ENCODE data around the gene KRTAP12-3. TPM values are rescaled to one million over a fixed set of nuclear protein-coding genes. Genes with fewer than 3 reads are reported as not detected.

Gene KRTAP12-3
- total RNA-seq, 1 donor from 2014 or later = not detected

DNA sequence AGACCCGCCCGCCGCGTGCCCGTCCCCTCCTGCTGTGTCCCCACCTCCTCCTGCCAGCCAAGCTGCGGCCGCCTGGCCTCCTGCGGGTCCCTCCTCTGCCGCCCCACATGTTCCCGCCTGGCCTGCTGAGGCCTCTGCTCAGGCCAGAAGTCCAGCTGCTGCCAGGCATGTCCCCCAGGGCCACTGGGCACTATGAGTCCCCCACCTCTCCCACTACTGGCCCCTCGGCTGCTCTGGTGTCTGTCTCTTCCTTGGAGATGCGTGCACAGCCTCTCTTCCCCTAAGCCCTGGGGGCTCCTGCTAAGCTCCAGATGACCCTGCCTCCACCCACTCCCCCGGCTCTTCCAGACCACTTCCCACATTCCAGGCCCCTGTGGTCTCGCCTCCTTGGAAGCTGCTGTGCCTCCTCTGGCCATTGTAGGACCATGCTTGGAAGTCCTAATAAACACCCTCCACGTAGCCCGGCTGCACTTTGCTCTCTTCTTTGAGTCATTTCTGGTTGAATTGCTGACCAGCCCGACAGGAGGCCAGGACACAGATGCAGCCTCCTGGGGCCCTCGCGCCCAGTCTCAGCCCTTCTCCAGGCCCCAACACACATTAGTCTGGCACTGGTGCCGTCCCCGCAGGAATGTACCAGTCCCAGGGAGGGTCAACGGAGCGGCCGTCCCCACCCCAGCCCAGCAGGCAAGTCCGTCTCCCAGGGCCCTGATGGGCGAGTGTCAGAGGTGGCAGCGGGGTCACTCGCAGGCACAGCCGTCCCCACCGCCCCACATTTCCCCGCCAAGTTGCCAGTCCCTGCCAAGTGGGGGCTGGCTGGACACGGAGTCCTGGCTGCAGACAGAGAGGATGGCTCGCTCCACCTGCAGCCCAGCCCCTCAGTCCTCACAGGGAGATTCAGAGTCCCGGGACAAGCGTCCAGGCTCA, 40.3 kb downstream of the KRTAP12-3 start:
- intact Hi-C loops (cut with DNase I) = no loop called here
- no peak for DNase-seq (ENCODE audit: low spot score)

DNA sequence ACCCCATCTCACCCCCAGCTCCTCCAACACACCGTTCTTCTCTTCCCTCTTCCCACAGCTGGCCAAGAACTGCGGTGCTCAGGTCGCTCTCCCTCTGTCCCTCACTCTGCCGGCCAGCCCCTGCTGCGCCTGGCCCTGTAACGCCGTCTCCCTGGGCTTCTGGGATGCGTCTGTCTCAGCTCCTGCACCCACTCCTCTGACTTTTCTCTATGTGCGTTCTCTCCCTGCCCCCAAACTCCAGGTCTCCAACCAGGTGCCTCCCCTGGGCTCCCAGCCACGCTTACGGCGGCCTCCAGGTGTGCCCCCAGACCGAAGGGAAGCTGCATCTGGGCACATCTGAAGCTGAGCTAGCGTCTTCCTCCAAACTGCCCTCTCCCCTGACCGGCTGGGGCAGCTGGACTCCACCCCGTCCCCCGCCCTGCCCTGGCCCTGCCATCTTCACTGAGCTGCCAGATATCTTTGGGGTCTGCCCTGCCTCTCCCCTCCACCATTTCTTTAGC, 41.8 kb downstream of the KRTAP12-3 start:
- DNase-seq (ENCODE audit: low spot score) = no peak
- intact Hi-C loops (cut with DNase I) = no loop called here

DNA sequence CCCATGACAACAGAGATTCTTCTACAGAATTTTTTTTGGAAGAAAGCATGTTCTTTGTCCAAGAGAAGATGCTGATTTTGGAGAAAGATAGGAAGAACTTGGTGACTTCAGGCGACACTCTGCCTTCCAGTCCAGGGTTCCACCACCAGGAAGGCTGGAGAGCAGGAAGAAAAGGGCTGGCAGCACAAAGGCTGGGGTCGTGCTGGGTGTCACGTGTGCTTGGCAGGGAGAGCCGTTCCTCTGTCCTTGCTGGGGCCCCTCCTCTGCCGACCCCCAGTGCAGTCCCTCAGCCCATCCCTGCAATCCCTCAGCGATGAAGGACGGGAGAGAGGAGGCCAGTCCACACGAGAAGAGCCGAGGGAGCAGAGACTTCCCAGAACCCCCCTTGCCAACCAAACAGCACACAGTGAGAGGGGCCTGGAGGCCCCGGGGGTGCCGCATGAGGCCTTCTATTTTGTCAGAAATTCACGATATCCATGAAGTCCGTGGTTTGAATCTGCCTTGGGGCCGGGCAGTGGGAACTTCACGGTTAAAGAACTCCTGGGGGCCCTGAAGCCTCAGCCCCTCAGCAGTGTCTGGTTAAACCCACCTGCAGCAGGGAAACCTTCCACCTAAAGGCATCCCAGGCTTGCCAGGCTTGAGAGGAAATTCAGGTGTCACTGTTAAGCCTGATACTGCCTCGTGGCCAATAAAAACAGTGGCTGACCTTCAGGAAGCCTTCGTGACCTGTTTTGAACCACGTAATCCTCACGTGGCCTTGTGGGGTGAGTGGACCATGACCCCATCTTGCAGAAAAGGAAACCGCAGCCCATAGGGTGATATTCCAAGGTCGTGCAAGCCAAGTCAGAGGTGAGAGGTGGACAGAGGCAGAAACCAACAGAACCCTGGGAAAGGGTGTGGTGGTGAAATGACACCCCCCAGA, 42.6 kb downstream of the KRTAP12-3 start:
- intact Hi-C loops (cut with DNase I) = no loop called here
- DNase-seq (ENCODE audit: low spot score) = no peak

- no peak for DNase-seq (ENCODE audit: low spot score)
- intact Hi-C loops (cut with DNase I) = no loop called here
These were observed 43.3 kb downstream of the KRTAP12-3 start for GRCh38 chr21:44701023-44701400.

- intact Hi-C loops (cut with DNase I) = no loop called here
- DNase-seq (ENCODE audit: low spot score) = no peak
These were observed 43.8 kb downstream of the KRTAP12-3 start for GRCh38 chr21:44701541-44701940.

DNA sequence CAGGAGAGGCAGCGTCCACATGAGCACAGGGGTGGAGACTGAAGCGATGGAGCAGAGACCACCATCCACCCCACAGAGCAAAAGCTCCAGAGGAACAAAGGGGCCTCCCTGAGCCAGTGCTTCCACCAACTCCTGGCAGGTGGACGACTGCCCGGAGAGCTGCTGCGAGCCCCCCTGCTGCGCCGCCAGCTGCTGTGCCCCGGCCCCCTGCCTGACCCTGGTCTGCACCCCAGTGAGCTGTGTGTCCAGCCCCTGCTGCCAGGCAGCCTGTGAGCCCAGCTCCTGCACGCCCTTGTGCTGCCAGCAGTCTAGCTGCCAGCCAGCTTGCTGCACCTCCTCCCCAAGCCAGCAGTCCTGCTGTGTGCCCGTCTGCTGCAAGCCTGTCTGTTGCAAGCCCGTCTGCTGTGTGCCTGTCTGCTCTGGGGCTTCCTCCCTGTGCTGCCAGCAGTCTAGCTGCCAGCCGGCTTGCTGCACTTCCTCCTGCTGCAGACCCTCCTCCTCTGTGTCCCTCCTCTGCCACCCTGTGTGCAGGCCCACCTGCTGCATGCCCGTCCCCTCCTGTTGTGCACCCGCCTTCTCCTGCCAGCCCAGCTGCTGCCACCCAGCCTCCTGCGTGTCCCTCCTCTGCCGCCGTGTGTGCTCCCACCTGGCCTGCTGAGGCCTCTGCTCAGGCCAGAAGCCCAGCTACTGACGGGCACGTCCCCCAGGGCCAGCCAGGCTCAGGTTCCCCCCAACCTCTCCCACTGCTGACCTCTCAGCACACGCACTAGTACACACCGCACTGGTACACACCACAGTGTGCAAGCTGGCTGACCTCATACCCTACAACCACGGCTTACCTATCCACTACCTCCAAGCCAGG, 44.6 kb downstream of the KRTAP12-3 start:
- no peak for DNase-seq (ENCODE audit: low spot score)
- intact Hi-C loops (cut with DNase I) = no loop called here

- DNase-seq (ENCODE audit: low spot score) = peak; percentile 65
- intact Hi-C loops (cut with DNase I) = no loop called here
These were observed 45.4 kb downstream of the KRTAP12-3 start for GRCh38 chr21:44702973-44703730.

DNA sequence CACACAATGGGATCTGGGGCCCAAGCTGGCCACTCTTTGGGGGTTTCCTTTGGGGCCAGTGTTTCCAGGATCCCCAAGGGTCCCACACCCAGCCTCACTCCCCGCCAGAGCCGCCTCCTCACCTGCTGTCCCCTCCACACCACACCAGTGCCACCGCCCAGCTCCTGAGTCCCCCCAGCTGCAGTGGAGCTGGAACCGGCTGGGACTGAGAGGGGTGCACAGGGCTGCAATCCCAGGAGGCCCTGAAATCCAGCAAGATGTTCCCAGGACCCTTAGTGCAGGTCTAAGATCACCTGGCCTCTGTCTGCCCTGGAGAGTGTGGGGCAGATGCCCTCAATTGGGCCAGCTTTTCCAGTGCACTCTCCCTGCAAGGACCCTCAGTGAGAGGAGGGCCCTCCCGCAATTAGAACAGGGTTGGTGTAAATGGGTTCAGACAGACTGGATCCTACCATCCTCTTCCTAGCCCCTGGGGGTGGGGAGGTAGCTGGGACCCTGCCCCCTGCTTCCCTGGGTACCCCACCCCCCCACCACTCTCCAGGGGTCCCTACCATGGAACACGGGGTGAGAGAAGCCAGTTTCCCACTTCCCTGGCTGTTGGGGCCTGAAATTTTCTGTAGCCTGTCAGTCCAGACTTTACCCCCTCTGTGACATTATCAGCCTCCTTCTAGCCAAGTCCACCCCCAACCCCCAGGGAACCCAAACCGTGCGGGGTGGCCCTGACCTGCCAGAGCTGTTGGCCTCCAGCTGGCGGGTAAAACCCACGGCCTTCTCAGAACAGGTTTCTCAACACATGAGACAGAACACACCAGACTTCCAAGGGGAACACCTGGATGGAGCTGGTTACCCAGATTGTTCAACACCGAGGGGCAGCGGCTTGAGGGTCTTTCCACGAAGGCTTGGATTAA, 46.3 kb downstream of the KRTAP12-3 start:
- DNase-seq (ENCODE audit: low spot score) = peak; percentile 58
- intact Hi-C loops (cut with DNase I) = no loop called here

DNA sequence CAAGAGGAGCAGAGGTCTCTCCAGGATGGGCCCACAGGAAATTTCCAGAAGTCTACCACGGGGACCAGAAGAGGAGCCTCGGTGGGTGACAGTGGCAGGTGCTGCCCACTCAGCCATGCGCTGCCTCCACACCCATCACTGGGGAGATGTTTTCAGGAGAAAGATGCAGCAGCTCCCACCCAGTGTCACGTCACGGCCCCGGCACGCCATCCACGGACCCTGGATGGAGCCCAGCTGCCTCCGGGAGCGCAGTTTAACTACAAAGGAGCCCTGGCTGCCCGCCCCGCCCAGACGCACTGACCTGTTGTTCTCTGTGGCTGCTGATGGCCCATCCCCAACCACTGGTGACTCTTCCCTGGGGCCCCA, 46.9 kb downstream of the KRTAP12-3 start:
- peak; percentile 19 for DNase-seq (ENCODE audit: low spot score)
- intact Hi-C loops (cut with DNase I) = no loop called here

DNA sequence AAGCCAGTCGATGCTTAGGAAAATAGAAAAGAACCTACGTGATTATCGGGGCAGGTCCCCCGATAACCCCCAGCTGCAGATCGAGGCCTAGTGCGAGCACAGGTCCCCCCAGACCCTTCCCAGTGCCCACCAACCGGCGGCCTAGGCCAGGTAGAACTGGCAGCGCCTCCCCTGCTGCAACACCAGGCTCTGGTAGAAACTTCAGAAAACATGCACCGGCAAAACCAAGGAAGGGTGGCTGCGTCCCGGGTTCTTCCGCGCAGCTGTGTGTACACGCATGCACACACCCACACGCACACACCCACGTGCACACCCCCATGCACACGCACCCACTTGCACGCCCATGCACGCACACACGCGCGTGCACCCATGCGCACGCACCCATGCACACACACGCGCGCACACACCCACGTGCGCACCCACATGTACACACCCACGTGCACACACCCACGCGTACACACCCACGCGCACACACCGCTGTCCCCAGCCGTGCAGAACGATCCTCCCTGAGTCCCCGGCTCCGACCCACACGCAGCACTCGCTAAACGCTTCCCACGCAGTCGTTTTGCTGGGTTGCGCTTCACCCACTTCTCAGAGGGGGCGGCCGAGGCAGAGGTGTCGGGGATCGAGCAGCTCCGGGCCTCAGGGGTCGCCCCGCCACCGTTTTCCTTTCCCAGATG, 48.4 kb downstream of the KRTAP12-3 start:
- intact Hi-C loops (cut with DNase I) = no loop called here
- DNase-seq (ENCODE audit: low spot score) = peak; percentile 31

DNA sequence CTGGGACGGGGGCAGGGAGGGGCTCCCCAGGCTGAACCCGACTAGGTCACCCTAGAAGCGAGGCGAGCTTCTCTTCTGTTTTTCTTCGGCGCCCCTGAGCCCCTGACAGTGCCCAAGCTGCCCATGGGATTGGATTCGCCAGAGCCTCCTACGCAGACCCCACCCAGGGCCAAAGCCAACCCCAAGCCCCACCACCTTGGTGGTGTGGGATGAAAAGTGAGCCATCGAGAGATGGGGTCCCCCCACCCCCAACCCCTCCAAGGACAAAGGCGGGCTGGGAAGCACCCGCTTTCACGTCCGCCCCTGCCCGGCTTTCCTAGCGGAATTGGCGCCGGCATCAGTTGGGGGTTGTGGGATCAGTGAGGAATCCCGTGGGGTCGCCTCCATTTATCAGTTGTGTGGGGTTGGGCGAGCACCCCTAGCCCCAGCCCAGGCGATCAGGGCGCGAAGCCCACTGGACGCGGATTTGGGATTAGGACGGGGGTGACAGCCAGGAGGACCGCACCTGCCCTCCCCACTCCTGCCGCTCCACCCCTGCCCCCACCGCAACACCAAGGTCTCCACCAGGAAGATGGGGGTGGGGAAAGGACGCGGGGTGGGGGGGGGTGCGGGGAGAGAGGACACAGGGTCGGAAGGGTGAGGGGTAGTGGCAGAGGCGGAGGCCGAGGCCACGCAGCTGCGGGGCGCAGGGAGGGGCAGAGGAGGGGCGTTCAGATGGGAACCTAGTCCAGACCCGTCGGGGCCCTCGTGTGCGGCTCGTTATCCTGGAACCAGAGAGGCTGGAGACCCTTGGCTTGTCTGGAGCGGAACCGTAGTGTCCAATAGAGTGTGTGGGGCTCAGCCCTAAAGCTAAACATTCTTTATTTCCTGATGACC, 49.2 kb downstream of the KRTAP12-3 start:
- intact Hi-C loops (cut with DNase I) = no loop called here
- peak; percentile 56 for DNase-seq (ENCODE audit: low spot score)

Other genes starting within 250 kb of the KRTAP12-3 start
- gene LRRC3, start 202.4 kb upstream of the KRTAP12-3 start, total RNA-seq = 2.9 TPM
- not detected for gene KRTAP10-1, start 117.7 kb upstream of the KRTAP12-3 start, total RNA-seq
- gene KRTAP10-2, start 106.4 kb upstream of the KRTAP12-3 start, total RNA-seq = not detected
- not detected for gene KRTAP10-3, start 99.1 kb upstream of the KRTAP12-3 start, total RNA-seq
- not detected for gene KRTAP10-4, start 84.2 kb upstream of the KRTAP12-3 start, total RNA-seq
- gene KRTAP10-5, start 77.3 kb upstream of the KRTAP12-3 start, total RNA-seq = not detected
- gene KRTAP10-6, start 65.4 kb upstream of the KRTAP12-3 start, total RNA-seq = not detected
- gene KRTAP10-7, start 57.3 kb upstream of the KRTAP12-3 start, total RNA-seq = not detected
- not detected for gene KRTAP10-8, start 45.9 kb upstream of the KRTAP12-3 start, total RNA-seq
- gene KRTAP10-9, start 30.8 kb upstream of the KRTAP12-3 start, total RNA-seq = not detected
- not detected for gene KRTAP10-10, start 20.6 kb upstream of the KRTAP12-3 start, total RNA-seq
- gene KRTAP10-11, start 11.5 kb upstream of the KRTAP12-3 start, total RNA-seq = not detected
- not detected for gene KRTAP12-4, start 3.3 kb upstream of the KRTAP12-3 start, total RNA-seq
- not detected for gene KRTAP12-2, start 9.0 kb downstream of the KRTAP12-3 start, total RNA-seq
- gene KRTAP12-1, start 24.2 kb downstream of the KRTAP12-3 start, total RNA-seq = not detected
- gene KRTAP10-12, start 39.2 kb downstream of the KRTAP12-3 start, total RNA-seq = not detected
- not detected for gene TSPEAR, start 53.6 kb downstream of the KRTAP12-3 start, total RNA-seq
- gene UBE2G2, start 143.9 kb downstream of the KRTAP12-3 start, total RNA-seq = 69.7 TPM
- 66.0 TPM for gene SUMO3, start 160.1 kb downstream of the KRTAP12-3 start, total RNA-seq
- gene PTTG1IP, start 215.8 kb downstream of the KRTAP12-3 start, total RNA-seq = 194 TPM